Activated naive CD8-positive, alpha-beta T cell treated with anti-CD3 and anti-CD28 coated beads, Interleukin-2, amount 50 U/mL, for 24 hours (primary cell): Measurements from ENCODE around the gene TLE3.
"Not testable (repeated sequence)": the region's sequence is repeated elsewhere in the genome, so short reads cannot be mapped to it uniquely, and the experiment has no call there.

ENCODE experiments used
- ATAC-seq: fragments of 150-1000 bp; cut with Tn5 transposase; one replicate; pipeline ENCODE4 v1.10.0; 2021
- DNase-seq: peaks from one replicate; pipeline ENCODE4 v3.0.0; 2021
- H3K27ac Mint-ChIP-seq: one replicate; pipeline ENCODE4 v1.8.0; 2021; ENCODE audit warnings: mild to moderate bottlenecking, mixed read lengths
- H3K27me3 Mint-ChIP-seq: one replicate; pipeline ENCODE4 v1.8.0; 2021; ENCODE audit warnings: mixed read lengths
- H3K36me3 Mint-ChIP-seq: one replicate; pipeline ENCODE4 v1.8.0; 2021; ENCODE audit warnings: low read depth, mixed read lengths
- H3K4me1 Mint-ChIP-seq: one replicate; pipeline ENCODE4 v1.8.0; 2021; ENCODE audit warnings: mixed read lengths
- H3K4me3 Mint-ChIP-seq: one replicate; pipeline ENCODE4 v1.8.0; 2021; ENCODE audit warnings: mild to moderate bottlenecking, moderate library complexity, mixed read lengths
- H3K9me3 Mint-ChIP-seq: one replicate; pipeline ENCODE4 v1.8.0; 2021; ENCODE audit warnings: mixed read lengths

The TLE3 gene

DNA sequence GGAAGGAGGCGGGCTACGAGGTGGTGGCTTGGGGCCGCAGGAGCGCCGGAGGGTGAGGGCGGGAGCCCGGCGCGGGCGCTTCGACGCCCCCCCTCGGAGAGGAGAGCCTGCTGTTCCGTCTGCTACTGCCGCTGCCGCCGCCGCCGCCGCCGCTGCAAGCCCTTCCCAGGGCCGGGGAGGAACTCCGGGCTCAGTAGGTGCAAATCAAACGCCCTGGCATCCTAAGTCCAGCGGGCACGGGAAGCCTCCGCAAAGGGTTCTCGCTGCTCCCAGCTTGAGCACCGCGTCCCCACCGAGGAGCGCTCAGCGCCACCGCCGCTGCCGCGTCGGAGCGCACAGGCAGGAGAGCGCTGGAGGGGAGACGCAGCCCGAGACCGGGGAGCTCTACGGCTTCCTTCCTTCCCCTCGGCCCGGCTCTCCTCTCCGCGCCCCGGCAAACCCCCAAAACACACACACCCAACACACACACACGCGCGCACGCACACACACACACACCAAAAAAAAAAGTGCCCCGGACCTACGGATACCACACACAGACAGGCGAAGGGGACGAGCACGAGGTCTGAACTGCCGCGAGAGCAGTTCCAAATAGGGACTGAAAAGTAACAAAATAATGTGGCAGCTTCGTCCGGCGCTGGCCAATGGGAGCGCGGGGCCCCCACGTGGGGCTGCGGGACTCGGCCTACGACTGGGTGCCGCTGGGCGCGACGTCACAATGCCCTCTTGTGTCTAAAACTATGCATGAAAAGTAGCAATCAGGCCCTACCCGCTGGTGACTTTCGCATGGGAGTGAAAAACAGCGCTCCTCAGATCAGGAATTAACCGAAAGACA lies at the start of gene TLE3:
TSS of gene TLE3 (minus strand) at position 597 of the 832 bp plus-strand sequence. CDS start 1,119 bp downstream, outside the sequence.
- Mint-ChIP-seq H3K4me1 (peaks cover 56% of the 10 kb centered on the region), H3K9me3 (no peaks in the 10 kb centered on the region), H3K27me3 (peaks cover 18% of the 10 kb centered on the region), H3K4me3 (peak within 1 kb of the TSS; percentile 95), H3K36me3 (peaks cover 25% of the 10 kb centered on the region), H3K27ac (peak within 1 kb of the TSS; percentile 96)
- ATAC-seq = peak; percentile 74
- peak; percentile 98 for DNase-seq

DNA sequence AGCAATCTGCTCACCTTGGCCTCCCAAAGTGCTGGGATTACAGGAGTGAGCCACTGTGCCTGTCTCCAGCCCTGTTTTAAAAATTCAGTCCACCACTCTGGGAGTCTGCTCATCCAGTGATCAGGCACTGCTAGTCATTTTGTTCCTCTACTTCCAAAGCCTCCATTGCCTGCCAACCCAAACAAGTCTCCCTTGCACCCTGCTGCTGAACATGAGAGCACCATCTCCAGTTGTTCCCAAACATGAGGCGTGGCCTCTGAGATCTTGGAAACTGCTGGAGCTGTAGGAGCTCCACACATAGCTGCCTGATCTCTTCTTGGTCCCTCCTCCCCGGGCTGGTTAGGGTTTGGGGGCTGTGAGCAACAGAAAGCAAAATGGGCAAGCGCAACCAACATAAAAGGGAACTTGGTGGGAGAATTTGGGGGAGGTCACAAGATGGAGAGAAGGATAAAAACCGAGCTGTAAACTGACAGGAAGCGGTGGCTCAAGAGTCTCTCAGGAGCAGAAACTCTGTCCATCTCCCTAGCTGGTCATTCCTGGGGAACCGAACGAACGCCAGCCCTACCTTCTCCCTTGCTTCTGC lies 49.6 kb upstream of the TLE3 start:
- no peak for ATAC-seq
- peaks cover 46% of the 10 kb centered on the region for H3K27me3 Mint-ChIP-seq
- no peak overlapping the region for H3K27ac Mint-ChIP-seq

DNA sequence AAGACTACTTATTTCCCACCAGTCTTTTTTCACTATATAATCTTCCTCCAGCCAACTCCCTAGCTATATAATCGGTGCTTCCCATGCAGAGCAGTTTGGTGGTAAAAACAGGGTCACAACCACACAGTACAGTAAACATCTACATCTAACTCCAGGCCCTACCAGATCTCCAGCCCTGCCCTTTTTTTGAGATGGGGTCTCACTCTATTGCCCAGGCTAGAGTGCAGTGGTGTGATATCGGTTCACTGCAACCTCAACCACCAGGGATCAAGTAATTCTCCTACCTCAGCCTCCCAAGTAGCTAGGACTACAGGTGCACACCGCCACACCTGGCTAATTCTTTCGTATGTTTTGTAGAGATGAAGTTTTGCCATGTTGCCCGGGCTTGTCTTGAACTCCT lies 49.1 kb upstream of the TLE3 start:
- no peak for DNase-seq
- Mint-ChIP-seq H3K27ac (no peak overlapping the region), H3K4me1 (peaks cover 24% of the 10 kb centered on the region), H3K36me3 (no peaks in the 10 kb centered on the region), H3K27me3 (peaks cover 46% of the 10 kb centered on the region), H3K4me3 (no peak overlapping the region), H3K9me3 (no peaks in the 10 kb centered on the region)
- no peak for ATAC-seq

More for the DNA sequence above, 49.6 kb upstream of the TLE3 start:
- DNase-seq = no peak
- H3K36me3 Mint-ChIP-seq = no peaks in the 10 kb centered on the region
- no peak overlapping the region for H3K4me3 Mint-ChIP-seq
- peaks cover 21% of the 10 kb centered on the region for H3K4me1 Mint-ChIP-seq
- H3K9me3 Mint-ChIP-seq = no peaks in the 10 kb centered on the region

DNA sequence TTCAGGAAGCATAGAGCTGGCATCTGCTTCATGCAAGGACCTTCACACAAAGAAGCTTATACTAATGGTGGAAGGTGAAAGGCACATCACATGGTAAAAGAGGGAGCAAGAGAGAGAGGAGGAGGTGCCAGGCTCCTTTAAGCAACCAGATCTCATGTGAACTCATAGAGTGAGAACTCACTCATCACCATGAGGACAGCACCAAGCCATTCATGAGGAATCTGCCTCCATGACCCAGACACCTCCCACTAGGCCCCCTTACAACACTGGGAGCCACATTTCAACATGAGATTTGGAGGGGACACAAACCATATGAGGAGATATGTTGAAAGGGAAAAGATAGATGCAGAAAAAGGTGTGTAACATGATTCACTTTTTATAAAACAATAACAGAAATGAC lies 48.4 kb upstream of the TLE3 start:
- Mint-ChIP-seq H3K4me1 (peaks cover 29% of the 10 kb centered on the region), H3K36me3 (no peaks in the 10 kb centered on the region), H3K27me3 (peaks cover 46% of the 10 kb centered on the region), H3K4me3 (no peak overlapping the region), H3K27ac (no peak overlapping the region), H3K9me3 (no peaks in the 10 kb centered on the region)
- no peak for ATAC-seq
- no peak for DNase-seq

DNA sequence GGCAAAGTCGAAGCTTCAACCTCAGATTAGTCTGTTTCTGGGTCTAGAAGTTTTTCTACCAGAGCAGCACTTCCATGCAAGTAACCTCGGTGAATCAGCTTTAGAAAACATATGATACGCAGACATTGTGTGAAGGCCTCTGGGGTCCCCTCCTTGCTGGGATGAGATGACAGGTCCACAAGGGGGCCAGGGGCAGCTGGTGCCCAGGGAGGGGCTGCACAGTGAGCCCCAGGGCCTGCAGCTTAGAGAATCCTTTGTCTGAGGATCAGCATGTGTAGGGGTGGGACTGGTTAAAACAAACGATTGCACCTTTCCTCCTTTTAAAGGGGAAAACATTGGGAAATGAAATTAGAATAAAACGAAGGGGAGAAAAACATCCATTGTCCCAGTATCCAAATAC lies 47.5 kb upstream of the TLE3 start:
- Mint-ChIP-seq H3K36me3 (no peaks in the 10 kb centered on the region), H3K9me3 (no peaks in the 10 kb centered on the region), H3K4me1 (peaks cover 38% of the 10 kb centered on the region), H3K27ac (no peak overlapping the region), H3K27me3 (peaks cover 46% of the 10 kb centered on the region), H3K4me3 (no peak overlapping the region)
- ATAC-seq = no peak
- no peak for DNase-seq

DNA sequence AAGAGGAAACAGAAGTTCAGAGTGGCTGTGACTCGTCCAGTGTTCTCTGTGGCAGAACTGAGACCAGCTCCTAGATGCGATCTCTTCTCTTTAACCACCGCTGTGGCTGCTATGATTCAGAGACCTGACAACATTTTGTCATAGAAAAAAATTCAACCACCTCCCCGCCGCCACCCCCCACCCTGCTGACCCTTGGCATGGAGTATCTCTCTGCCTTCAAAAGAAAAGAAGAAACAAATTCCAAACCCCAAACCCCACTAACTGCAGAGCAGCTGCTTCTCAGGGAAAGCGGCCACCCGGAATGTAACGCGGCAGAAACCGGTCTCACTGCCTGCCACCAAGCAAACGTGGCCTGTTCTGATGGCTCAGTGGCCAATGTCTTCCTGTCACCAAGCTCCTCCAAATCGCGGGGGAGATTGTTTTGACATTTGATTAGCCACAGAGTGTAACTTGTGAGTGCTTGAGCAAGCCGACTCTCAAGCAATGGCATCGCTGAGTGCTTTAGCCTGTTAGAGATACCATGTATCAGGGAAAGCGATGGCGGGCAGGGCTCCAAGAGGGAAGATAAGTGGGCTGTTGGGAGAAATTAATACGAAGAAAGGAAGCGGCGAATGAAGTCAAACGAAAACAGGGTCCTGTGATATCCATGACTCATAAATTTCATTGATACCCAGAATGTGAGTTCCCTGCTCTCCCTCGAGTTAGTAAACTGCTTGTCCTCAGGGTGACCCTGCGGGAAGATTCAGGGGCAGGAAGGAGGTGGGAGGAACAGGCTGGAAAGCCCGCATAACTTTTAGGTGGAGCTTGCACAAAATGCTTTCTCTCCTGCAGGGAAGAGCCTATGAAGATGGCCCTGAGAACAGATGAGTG lies 44.8 kb upstream of the TLE3 start:
- H3K36me3 Mint-ChIP-seq = no peaks in the 10 kb centered on the region
- H3K9me3 Mint-ChIP-seq = no peaks in the 10 kb centered on the region
- peaks cover 43% of the 10 kb centered on the region for H3K27me3 Mint-ChIP-seq
- H3K4me1 Mint-ChIP-seq = peaks cover 39% of the 10 kb centered on the region
- ATAC-seq (peak; percentile 78), DNase-seq (peak; percentile 52)
- peak overlapping the region; percentile 47 for H3K27ac Mint-ChIP-seq
- H3K4me3 Mint-ChIP-seq = peak overlapping the region; percentile 19

DNA sequence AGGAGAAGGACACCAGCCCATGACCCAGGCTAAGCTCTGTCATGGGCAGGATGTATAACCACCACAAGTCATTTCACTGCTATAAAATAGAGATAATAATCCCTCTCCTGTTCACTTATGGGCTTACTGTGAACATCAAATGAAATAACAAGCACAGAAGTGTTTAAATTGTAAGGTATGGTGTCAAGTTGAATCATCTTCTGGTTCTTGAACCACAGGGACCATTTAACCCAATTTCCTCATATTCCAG lies 44.3 kb upstream of the TLE3 start:
- Mint-ChIP-seq H3K27ac (peak overlapping the region; percentile 47), H3K36me3 (no peaks in the 10 kb centered on the region), H3K9me3 (no peaks in the 10 kb centered on the region), H3K4me3 (peak overlapping the region; percentile 54), H3K4me1 (peaks cover 37% of the 10 kb centered on the region), H3K27me3 (peaks cover 40% of the 10 kb centered on the region)
- ATAC-seq = peak; percentile 77
- DNase-seq = no peak

DNA sequence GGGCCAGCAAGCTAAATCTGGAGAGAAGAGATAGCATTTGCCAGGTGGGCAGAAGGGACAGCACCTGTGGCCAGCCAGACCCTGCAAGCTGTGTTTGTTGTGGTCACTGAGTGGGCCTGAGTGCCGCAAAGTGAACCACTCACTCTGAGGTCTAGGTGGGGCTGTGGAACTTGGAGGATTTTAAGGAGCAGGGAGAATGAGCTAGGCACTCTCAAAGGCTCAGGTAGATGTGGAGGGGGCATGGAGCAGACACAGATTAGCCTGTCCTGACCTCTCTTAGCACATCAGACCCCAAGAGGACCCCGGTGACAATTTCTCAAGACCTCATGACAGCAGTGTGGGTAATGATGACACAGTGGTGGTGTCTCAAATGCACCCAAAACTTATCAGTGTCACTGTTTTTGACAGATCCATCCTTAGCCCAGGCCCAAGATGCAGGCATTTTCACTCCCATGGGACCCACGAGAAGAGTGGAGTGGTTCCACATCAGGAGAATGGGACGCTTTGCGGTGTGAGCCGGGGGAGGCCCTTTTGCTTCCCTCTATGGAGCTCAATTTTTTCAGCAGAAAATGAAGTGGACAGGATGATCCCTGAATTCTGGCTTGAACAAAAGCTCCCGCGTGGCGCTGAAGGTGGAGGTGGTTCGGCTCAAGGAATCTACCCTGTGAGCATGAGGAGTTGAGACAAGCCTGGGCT lies 43.8 kb upstream of the TLE3 start:
- H3K36me3 Mint-ChIP-seq = no peaks in the 10 kb centered on the region
- ATAC-seq (peak; percentile 17), DNase-seq (peak; percentile 25)
- H3K9me3 Mint-ChIP-seq = no peaks in the 10 kb centered on the region
- peak overlapping the region; percentile 44 for H3K27ac Mint-ChIP-seq
- H3K4me1 Mint-ChIP-seq = peaks cover 37% of the 10 kb centered on the region
- H3K27me3 Mint-ChIP-seq = peaks cover 39% of the 10 kb centered on the region
- H3K4me3 Mint-ChIP-seq = peak overlapping the region; percentile 54

DNA sequence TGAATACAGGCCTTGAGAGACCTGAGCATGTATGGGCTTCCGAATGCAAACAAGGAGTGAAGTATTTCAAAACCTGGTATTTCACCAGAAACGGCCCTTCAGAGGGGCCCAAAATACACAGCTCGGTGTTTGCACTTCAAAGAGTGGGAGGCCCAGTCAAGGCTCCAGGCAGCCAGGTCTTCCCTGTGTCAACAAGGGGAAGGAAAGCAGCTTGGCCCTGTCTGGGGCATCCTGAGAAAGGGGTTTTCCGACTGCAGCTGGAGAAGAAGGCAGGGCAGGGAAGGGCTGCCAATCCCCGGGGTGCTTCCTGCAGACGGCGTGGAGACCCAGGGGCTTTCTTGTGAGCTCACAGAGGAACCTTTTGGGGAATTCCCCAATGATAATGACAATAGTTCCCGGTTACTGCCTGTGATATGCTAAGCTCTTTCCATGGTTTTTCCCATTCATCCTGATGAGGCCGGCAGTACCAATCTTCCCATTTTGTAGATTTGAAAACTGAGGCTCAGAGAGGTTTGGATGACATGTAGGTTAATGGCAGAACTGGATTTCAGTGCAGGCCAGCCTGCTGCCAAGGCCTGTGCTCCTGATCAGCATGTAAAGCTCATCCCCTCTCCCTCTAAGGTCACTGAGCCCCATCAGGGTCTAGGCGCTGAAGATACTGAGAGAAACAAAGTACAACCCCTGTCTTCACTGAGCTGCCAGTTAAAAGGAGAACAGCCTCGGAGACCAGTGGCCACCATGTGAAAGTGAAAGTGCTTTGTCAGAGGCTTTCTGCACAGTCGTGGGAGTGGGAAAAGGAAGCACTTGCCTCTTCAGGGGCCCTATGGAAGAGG lies 43.0 kb upstream of the TLE3 start:
- Mint-ChIP-seq H3K27me3 (peaks cover 36% of the 10 kb centered on the region), H3K4me1 (peaks cover 37% of the 10 kb centered on the region), H3K36me3 (no peaks in the 10 kb centered on the region), H3K27ac (peak overlapping the region; percentile 44), H3K9me3 (no peaks in the 10 kb centered on the region), H3K4me3 (peak overlapping the region; percentile 54)
- ATAC-seq (peak; percentile 29), DNase-seq (peak; percentile 26)

DNA sequence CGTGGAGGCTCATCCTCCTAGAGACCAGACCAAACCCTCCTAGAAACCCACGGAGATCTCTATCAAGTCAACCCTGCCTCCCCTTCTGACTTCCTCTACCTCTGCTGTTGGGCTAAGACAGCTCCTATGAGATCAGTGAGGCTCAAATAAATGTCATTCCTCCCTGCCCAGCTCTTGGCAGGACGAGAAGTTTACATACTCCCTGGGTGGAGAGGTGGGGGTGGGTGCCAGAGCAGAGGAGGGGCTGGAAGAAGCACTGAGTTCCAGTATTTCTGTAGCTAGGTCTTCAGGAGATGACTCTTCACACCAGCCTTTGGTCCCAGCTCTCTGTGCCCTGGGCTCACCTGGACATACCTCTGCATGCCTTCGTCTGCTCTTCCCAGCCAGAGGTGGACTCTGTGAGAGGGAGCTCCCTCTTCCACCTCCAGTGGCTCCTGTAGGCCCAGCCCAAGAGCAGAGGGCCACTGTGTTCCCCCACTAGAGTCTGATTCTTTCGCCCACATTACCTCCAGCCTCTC lies 42.4 kb upstream of the TLE3 start:
- H3K4me3 Mint-ChIP-seq = no peak overlapping the region
- H3K27ac Mint-ChIP-seq = no peak overlapping the region

DNA sequence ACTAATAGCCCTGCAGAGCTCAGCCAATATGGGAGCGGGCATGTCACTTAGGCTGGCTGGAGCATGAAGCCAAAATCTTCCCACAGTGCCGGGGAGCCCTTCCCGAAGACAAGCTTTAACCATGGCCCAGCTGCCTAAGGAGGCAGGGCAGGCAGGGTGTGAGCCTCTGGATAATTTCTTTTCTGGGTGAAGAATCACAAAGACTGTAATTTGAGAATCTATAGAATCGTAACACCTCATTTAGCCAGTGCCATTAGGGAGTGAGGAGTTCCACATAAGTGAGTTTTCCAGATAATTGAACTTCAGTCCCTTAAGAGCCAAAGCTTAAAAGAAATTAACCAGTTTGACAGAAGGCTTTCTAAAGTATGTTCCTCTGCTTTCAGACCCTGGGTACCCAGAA lies 40.2 kb upstream of the TLE3 start:
- DNase-seq (no peak), ATAC-seq (no peak)
- Mint-ChIP-seq H3K36me3 (no peaks in the 10 kb centered on the region), H3K9me3 (no peaks in the 10 kb centered on the region), H3K27ac (no peak overlapping the region), H3K4me3 (no peak overlapping the region), H3K4me1 (peaks cover 34% of the 10 kb centered on the region), H3K27me3 (peaks cover 24% of the 10 kb centered on the region)

More for the DNA sequence above, 42.4 kb upstream of the TLE3 start:
- H3K27me3 Mint-ChIP-seq = peaks cover 38% of the 10 kb centered on the region
- ATAC-seq (no peak), DNase-seq (no peak)
- H3K4me1 Mint-ChIP-seq = peaks cover 37% of the 10 kb centered on the region
- H3K9me3 Mint-ChIP-seq = no peaks in the 10 kb centered on the region
- H3K36me3 Mint-ChIP-seq = no peaks in the 10 kb centered on the region

DNA sequence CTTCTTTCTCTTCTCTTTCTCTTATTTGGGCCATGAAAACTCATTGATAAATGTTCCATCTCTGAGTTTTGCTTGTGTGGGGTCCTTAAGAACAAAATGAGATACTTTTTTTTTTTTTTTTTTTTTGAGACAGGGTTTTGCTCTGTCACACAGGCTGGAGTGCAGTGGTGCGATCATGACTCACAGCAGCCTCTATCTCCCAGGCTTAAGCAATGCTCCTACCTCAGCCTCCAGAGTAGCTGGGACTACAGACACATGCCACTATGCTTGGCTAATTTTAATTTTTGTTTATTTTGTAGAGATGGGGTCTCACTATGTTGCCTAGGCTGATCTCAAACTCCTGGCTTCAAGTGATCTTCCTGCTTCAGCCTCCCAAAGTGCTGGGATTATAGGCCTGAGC lies 39.3 kb upstream of the TLE3 start:
- H3K9me3 Mint-ChIP-seq, H3K27ac Mint-ChIP-seq, ATAC-seq, H3K4me3 Mint-ChIP-seq, DNase-seq, H3K36me3 Mint-ChIP-seq: not testable (repeated sequence)
- Mint-ChIP-seq H3K27me3 (peaks cover 22% of the 10 kb centered on the region), H3K4me1 (peaks cover 24% of the 10 kb centered on the region)

DNA sequence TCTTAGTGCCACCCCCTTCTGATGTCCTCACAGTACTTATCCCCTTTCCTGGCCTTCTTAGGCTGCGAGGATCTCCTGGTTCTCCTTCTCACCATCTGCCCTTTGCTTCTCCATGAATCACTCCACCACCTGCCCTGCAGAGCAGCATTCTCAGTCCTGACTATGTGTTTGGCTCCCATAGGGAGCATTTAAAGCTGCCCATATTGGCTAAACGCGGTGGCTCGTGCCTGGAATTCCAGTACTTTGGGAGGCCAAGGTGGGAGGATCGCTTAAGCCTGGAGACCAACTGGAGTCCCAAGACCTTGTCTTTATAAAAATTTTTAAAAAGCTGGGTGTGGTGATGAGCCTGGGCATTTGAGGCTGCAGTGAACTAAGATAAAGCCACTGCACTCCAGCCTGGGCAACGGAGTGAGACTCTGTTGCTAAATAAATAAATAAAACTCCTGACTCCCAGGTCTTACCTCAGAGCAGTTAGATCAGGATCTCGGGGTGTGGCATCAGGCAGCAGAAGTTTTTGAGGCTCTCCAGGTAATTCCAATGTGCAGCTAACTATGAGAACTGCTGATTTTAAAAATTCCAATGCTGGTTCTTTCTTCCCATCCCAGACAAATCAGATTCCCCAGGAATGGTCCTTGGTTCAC lies 36.2 kb upstream of the TLE3 start:
- no peaks in the 10 kb centered on the region for H3K36me3 Mint-ChIP-seq
- no peak overlapping the region for H3K4me3 Mint-ChIP-seq
- peaks cover 11% of the 10 kb centered on the region for H3K27me3 Mint-ChIP-seq
- ATAC-seq = no peak
- no peak overlapping the region for H3K27ac Mint-ChIP-seq
- H3K9me3 Mint-ChIP-seq = no peaks in the 10 kb centered on the region
- no peaks in the 10 kb centered on the region for H3K4me1 Mint-ChIP-seq
- no peak for DNase-seq
